Medulla oblongata (tissue), 1 donor: ENCODE results near the gene CAMTA1.

Source experiments
- DNase-seq: peaks from one replicate; pipeline ENCODE4 v3.0.0-alpha.2; 2015; ENCODE audit errors: extremely low spot score

CAMTA1 gene

DNA sequence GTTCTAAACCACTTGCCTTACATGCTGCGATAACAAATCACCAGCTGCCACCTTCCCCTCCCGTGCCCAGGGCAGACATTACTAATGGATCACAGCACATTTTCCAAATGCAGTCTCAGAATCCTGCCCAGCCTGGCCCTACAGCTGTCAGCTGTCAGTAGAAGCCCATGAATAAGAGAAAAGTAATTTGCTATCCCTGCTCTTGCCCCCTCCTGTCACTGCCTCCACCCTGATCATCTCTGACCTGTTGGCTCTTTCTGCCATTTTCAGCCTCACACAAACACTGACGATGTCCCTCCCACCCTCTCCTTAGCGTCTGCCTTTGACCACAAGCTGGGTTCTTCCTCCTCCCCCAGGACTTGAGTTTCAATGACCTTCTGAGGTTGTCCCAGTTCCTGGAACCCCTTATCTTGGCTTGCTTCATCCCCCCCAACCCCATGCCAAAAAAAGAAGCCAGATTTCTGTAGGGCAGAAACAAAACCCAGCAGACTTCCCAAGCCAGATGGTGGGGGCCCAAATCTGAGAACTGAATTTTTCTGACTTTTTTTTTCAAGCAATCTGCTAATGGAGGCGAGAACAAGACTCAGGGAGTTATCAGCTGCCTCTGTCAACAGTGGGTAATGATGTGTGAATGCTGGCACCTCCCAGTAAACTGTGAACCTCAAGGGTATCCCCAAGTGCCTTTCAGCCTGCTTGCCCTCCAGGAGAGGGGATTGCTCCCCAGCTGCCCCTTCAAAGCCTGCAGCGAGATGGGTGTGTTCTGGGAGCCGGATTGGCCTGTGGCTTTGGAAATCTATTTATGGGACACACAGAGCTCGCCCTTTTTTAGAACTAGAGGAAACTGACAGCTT lies 769.4 kb downstream of the CAMTA1 start:
- no peak for DNase-seq

DNA sequence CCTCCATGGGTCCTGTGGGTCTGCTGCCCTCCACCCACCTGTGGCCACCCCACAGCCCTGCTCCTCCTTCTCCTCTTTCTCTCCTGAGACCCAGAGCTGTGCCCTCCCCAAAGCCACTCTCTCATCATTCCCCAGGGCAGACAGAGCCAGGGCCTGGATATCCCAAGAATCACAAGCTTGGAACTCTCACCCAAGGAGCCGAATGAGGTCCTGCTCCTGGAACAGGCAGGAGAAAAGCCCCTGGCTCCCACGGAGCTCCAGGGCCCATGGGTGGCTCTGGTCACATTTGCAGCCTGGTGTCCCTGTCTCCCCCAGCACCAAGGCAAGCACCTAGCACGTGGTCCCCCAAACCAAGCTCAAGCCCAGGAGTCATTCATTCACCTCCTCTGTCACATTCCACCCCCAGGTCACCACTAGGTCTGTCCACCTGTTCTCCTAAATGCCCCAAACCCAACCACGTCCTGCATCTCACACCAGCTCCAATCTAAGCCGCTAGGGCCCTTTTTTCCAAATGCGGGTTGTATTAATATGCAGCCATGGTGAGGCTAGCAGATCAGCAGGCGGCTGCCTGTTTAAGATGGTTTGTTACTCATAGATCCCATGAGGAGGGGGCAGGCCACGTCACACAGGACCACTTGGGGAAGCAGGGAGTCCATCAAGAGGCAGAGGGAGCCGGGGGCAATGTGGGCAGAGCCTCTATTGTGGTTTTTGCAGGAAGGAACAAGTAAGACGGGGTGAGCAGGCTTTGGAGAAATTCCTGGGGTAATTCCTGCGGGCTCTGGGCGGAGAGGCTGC lies 770.3 kb downstream of the CAMTA1 start:
- DNase-seq: no peak

DNA sequence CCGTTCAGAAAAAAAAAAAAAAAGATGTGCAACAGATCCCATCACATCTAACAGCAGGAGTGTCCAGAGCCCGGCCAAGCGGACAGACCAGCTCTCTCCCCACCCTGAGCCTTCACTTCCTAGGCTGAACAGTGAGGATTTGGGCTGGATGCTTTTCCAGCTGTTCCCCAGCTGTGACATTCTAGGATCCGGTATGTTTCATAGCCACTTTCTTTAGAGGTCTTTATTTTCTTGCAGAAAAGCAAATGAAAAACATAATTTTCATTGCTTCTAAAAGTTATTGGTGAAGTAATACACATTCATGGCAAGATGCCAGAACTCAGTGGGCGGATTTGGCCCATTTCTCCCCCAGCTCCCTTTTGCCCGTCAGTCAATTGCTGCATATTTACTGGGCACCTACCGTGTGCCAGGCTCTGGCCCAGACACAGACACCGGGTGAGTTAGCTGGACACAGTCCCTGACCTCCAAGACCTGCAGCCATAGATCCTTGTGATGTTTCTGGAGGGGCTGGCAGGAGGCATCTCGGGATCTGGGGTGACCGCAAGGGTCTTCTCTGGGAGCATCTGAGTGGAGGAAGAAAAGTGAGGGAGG lies 772.1 kb downstream of the CAMTA1 start:
- DNase-seq: no peak

DNA sequence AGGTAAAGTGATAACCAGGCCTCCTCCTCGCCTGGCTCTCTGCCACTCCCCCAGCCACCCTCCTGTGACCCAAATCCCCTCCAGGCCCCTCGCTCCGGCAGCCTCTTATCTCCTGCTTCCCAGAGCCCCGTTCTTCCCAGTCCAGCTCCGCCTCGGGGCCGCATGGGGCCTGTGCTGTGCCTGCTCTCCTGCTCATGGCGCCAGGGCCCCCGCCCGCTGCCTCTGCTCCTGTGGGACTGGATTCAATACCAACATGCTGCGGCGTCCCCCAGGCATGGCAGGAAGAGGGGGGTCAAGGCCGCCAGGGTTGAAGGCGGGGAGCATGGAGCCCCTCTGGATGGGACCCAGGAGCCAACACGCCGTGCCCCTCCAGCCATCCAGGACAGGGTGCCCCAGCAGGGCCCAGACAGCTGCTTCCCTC lies 772.8 kb downstream of the CAMTA1 start:
- DNase-seq: no peak

DNA sequence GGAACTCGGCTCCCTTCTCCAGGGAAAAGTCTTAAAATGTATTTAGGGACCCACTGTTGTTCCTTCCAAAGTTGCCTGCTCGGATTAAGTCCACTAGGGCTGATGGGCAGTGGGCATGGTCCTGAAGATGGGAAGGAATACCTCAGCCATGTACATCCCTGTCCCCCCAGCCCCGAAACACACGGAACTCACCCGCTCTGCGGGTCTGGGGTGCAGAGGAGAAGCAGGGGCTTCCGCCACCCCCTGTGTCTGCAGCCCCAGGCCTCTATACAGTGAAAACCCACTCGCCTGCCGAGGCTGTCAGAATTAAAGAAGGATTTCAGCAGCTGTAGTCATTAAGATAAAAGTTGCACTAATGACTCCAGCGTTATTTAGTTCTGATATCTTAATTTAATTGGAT lies 773.2 kb downstream of the CAMTA1 start:
- no peak for DNase-seq

DNA sequence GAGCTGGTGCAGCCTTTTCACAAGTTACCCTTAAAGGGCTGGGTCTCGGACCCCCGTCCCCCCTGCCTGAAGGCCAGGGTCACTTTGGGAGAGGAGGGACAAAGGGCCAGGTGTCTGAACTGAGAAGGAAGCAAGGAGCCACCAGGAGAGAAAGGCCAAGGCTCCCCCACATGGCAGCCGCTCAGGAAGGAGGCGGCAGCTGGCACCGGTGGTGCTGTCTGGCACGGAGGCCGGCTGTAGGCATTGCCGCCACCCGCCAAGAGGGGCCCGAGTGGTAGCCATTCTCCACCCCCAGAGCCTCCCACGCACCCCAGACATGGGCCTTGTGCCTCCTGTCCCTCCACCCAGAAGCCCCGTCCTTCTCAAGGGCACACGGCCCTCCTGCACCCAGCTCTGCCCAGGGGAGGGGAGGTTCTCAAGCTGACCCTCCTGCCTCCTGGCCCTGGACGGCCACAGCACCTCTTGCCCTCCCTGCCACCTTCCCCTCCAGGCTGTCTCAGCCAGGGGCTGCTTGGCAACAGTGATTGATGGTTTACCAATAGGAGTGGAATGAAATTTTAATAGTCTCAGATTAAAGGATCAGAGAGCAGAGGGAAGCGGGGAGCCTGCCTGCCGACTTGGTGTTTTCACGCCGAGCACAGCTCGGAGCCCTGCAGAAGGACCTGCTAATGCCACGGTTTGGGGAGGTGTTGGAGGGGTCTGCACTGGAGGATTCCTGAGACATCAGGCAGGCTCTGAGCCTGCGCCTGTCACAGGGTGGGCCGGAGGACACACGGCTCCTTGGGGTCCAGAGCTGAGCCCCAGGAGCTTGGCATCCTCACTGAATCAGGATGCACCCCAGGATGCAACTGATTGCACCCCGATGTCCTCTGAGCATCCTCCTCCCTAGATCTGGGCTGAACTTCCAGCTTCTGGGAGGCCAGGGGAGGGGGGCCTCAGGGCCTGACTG lies 773.9 kb downstream of the CAMTA1 start:
- no peak for DNase-seq

DNA sequence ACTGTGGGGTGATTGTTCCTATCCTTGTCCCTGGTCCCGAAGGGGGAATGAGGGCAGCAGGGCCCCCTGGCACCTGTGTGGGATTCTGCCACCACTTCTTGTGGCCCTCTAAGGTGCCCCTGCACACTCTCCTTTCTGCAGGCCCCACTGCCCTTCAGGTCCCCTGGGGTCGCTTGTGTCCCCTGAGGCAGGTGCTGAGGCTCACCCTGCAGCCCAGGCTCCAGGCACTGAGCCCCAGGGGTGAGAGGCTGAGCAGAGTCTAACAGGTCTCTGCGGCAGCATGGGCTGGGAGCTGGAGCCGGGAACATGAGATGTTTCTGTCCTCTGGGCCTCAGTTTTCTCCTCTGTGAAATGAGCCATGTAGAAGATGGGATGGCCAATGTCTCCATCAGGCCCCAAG lies 774.9 kb downstream of the CAMTA1 start:
- DNase-seq: no peak

DNA sequence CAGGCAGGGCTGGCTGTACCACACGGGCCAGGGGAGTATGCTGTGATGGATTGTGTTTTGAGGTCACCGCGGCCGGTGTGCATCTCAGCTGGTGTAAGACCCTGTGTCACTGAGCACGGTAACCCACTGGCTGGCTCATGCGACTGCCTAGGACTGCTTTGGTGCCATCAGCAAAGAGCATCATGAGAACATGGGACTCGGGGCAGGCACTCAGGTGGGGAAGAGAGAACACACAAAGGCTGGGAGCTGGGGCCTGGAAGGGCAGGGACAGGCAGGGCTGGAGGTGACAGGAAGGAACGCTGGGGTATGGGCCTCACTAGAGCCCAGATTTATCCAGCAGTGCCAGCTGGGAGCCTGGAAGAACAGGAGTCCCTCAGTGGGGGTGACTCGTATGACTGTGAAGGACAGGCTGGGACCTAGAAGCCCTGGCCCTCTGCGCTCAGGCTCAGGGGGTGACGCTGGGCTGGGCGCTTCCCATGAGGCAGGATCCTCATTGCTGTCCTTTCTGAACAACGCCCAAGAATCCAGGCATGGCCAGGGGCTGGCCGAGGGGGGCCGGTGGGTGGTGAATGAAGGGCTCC lies 775.4 kb downstream of the CAMTA1 start:
- no peak for DNase-seq

DNA sequence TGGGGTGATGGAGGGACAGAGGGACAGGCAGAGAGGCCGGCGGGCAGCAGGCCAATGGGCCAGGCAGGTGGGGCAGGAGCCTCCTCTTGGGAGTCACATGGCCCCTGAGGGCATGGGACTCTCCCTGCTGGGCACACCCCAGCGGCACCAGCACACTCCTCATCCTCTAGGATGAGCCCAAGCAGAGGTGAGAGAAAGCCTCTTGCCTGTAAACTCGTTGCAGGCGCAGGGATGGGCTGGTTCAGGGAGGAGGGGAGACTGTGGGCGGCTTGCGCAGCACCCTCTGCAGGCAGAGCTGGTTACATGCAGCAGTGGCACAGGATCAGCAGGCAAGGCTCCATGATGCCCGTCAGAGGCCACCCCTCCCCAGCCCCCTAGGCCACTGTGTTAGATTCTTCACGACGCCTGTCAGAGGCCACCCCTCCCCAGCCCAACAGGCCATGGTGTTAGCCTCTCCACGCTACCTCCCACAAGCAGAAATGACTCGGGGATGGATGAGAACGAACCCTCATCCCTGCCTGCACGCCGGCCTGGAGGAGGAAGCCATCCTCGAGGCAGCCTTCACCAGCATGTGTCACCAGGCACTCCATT lies 776.2 kb downstream of the CAMTA1 start:
- DNase-seq: no peak

DNA sequence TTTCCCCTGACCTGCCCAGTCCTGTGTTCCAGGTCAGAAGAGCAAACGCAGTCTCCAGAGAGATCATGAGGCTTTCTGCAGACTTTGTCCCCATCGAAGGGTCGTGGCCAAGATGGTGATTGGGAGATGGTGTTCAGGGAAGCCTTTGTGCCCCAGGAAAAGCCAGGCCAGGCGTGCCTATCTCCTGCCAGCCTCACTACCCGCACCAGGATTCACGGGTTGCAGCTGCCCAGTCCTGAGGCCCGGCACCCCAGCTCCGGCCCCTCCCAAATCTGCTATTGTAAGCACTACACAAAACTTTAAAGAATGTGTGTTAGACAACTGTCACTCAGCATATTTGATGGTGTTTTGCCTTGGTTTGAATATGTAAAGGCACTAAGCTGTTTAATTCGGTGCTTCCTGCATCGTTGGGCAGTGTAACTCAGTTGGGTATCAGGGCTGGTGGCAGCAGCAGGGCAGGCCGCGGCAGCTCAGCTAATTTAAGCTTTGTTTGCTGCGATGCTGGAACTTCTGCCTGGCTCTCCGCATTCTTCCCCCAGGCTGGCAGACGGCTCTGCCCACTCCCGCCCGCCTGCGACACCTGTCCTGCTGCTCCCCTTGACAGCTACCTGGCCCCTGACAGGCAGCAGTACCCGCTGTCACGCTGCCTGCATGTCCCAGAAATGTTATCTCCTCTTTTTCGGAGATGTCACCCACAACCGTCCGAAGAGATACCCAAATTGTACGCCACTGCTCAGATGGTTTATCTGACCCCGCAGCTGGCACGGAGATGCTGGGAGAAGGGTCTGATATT lies 776.9 kb downstream of the CAMTA1 start:
- no peak for DNase-seq

DNA sequence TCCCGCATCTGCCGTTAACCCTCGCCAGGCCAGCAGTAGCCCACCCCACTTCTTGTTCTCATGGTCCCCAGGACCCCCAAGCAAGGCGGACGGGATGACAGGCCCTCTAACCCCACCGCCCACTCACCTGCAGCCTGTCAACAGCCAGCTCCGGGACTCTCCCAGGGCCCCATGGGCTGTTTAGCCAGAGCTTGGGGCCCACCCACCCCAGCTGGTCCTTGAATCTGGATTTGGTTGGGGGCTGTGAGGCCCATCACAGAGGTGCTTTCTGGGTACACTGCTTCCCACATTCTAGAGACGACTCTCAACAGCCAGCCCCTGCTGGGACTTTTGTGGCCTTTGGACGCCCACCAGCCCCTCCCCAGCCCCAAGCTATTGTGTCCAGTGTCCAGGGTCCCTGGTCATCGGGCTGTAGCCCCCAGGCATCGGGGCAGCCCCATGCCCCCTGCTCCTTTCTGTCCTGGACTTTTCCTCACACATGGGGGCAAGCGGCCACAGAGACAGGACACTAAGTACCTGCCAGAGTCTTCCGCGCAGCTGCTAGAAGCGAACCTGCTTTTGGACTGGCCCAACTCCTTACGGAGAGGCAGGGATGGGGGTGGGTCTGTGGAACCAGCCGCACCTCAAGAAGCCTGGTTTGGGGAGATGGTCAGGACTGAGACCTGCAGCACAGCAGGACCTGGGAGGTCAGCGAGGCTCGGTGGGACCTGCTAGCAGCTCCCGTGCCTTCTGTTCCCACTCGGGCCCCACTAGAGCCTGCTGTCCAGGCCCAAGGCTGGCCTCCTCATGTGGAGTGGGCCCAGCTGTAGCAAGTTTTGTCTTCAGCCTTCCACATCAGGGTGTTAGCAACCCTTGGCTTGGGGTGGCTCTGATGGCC lies 777.7 kb downstream of the CAMTA1 start:
- DNase-seq: no peak

DNA sequence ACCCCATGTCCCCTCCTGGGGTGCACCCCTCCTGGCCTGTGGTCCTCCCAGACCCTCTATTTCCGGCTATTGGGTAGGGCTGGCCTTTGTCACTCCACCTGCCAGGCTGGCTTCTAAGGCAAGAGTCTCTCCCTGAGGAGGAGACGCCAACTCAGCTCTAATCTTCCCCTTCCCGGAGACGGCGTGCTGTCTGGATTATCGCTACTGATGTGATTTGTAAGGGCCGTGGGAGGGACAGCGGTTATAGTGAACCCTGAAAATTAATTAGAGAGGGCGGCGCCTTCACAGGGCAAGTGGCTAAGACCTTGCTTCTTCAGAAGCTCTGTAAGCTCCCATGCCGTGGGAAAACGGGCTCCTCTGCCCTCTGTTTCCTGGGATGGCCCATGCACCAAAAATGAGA lies 778.9 kb downstream of the CAMTA1 start:
- DNase-seq: no peak

DNA sequence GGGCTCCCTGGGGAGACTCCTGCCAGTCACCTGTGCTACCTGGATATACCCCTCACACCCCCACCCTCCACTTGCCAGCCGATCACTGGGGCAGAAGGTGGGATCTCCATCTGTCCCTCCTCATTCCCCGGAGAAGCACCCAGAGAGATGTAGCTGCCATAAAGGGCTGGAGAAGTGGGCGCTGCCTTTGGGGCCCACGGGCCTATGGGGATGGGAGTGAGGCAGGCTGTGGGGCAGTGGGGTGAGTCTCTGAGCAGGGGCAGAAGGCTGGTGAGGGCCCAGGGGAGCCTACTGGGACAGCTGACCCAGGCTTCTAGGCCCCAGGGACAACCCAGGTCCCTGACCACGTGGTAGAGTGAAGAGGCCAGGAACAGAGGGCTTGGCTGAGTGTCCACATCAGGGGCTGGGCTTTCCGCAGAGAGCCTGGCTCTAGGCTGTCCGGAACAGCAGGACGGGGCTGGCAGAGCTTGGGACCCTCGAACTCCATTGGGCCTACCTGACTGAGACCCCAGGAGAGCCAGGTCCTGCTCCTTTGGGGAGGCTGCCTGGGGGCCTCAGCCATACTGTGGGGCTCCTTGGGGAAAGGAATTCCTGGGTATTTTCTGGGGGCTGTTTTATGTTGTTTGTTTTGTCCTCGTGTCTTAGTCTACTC lies 780.0 kb downstream of the CAMTA1 start:
- no peak for DNase-seq

DNA sequence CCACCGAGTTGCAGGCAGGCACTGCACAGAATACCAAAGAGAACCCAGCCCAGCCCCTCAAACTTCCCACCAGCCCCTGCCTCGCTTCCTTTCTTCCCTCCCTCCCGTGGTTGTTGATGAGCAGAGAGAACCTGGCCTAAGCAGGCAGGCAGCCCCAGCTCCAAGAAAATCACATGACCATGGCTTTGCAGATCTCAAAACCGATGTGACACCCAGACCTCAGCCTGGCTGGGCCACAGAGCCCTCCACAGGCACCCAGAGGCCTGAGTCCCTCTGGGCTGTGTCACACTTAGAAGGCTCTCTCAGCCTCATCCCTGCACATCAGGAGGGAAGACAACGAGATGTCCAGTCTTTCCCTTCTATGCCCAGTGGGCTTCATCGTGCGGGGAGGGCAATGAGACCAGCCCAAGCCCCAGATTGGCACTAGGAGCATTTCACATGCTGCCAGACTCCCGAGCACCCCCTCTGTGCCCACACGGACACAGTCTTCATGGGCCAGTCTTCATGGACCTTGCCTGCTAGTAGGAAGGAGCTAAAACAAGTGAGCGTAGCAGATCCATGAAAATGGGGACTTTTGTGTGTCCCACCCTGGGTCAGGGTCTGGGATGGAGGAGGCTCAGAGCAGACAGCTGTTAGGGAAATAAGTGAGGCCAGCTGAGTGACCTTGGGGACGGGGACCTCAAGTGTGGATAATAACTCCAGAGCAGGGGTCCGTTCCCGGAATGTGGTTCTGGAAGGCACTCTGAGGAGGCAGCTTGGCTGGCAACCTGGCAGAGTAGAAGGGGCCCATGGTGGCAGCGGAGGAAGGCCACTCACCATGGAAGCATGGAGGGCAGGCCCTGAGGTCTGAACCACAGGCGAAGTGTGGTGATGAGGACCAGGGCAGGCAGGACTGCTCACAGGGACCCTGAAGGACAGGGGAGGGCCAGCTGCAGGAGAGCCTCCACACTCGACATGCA lies 781.4 kb downstream of the CAMTA1 start:
- DNase-seq: no peak

DNA sequence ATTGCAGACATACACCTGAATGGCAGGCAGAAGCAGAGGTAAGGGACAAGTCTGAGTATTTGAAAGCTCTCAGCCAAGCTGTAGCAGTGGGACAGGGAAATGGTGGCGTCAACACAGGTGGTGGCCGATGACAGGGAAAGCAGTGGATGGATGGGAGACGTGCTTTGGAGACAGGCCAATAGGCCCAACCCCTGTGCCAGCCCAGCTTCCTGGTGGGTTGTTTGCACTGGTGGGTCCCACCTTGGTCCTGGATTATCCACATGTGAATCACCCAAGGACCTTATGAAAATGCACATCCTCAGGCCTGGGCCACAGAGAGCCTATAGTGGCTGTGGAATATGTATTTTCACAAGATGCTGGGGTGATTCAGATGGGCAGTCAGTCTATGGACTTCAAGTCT lies 782.1 kb downstream of the CAMTA1 start:
- DNase-seq: no peak

DNA sequence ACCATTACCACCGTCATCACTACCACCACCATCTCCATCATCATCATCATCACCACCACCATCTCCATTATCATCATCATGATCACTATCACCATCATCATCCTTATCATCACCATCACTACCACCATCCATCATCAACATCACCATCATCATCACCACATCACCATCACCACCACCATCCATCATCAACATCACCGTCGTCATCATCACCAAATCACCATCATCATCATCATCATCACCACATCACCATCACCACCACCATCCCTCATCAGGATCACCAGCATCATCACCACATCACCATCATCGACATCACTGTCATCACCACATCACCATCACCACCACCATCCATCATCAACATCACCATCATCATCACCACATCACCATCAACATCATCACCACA lies 782.8 kb downstream of the CAMTA1 start:
- DNase-seq: no peak

DNA sequence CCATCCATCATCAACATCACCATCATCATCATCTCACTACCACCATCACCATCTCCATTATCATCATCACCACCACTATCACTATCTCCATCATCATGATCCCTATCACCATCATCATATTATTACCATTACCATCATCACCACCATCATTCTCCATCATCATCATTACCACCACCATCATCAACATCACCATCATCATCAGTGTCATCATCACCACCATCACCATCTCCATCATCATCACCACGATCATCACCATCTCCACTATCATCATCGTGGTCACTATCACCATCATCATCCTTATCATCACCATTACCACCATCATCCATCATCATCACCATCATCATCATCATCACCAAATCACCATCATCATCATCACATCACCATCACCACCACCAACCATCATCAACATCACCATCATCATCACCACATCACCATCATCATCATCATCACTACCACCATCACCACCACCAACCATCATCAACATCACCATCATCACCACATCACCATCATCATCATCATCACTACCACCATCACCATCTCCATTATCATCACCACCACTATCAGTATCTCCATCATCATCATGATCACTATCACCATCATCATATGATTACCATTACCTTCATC lies 783.8 kb downstream of the CAMTA1 start:
- no peak for DNase-seq
